HEK293 (cell line): Measurements from ENCODE around the gene CHMP1A.
A peak's percentile ranks its signal among the peaks of the same experiment; 100 is the strongest.

Source experiments
- BCL11B ChIP-seq: fragments of 450-650 bp; formaldehyde crosslinking; IDR thresholded peaks from 2 replicates; pipeline ENCODE4 v1.5.1; 2016; ENCODE audit warnings: low read depth, missing biosample characterization, missing genetic modification characterization
- GLIS1 ChIP-seq: fragments of 450-650 bp; formaldehyde crosslinking; IDR thresholded peaks from 2 replicates; pipeline ENCODE4 v1.5.1; 2016; ENCODE audit warnings: missing biosample characterization, missing genetic modification characterization
- MYNN ChIP-seq: fragments of 450-650 bp; formaldehyde crosslinking; IDR thresholded peaks from 2 replicates; pipeline ENCODE4 v1.5.1; 2016; ENCODE audit warnings: missing biosample characterization, missing genetic modification characterization, borderline replicate concordance
- RBAK ChIP-seq: fragments of 450-650 bp; formaldehyde crosslinking; IDR thresholded peaks from 2 replicates; pipeline ENCODE4 v1.5.1; 2016; ENCODE audit warnings: missing biosample characterization, missing genetic modification characterization
- ZNF133 ChIP-seq: fragments of 450-650 bp; formaldehyde crosslinking; IDR thresholded peaks from 2 replicates; pipeline ENCODE4 v1.5.1; 2016; ENCODE audit warnings: missing biosample characterization, missing genetic modification characterization
- ZNF202 ChIP-seq: fragments of 450-650 bp; formaldehyde crosslinking; IDR thresholded peaks from 2 replicates; pipeline ENCODE4 v1.5.1; 2016; ENCODE audit warnings: missing biosample characterization, missing genetic modification characterization, borderline replicate concordance
- ZNF239 ChIP-seq: fragments of 450-650 bp; formaldehyde crosslinking; IDR thresholded peaks from 2 replicates; pipeline ENCODE4 v1.5.1; 2016; ENCODE audit warnings: missing biosample characterization, missing genetic modification characterization
- ZNF341 ChIP-seq: fragments of 450-650 bp; formaldehyde crosslinking; IDR thresholded peaks from 2 replicates; pipeline ENCODE4; 2016; ENCODE audit warnings: low read depth, missing biosample characterization, missing genetic modification characterization
- ZNF391 ChIP-seq: fragments of 450-650 bp; formaldehyde crosslinking; IDR thresholded peaks from 2 replicates; pipeline ENCODE4 v1.5.1; 2016; ENCODE audit warnings: low read depth, missing biosample characterization, missing genetic modification characterization, borderline replicate concordance
- ZNF416 ChIP-seq: fragments of 450-650 bp; formaldehyde crosslinking; IDR thresholded peaks from 2 replicates; pipeline ENCODE4 v1.5.1; 2016; ENCODE audit warnings: missing biosample characterization, missing genetic modification characterization
- ZNF518A ChIP-seq: fragments of 450-650 bp; formaldehyde crosslinking; conservative IDR thresholded peaks from 2 replicates; pipeline ENCODE4 v1.5.1; 2016; ENCODE audit warnings: low read depth, missing biosample characterization, missing genetic modification characterization
- ZSCAN18 ChIP-seq: fragments of 450-650 bp; formaldehyde crosslinking; IDR thresholded peaks from 2 replicates; pipeline ENCODE4 v1.5.1; 2016; ENCODE audit warnings: missing biosample characterization, missing genetic modification characterization
- TF ChIP-seq, protein P1 (sequence below): fragments of 450-650 bp; formaldehyde crosslinking; IDR thresholded peaks from 2 replicates; pipeline ENCODE4 v1.5.1; 2016; ENCODE audit warnings: missing biosample characterization, missing genetic modification characterization
- TF ChIP-seq, protein P2 (sequence below): fragments of 450-650 bp; formaldehyde crosslinking; IDR thresholded peaks from 2 replicates; pipeline ENCODE4 v1.5.1; 2017; ENCODE audit warnings: missing biosample characterization, missing genetic modification characterization
- TF ChIP-seq, protein P3 (sequence below): fragments of 450-650 bp; formaldehyde crosslinking; IDR thresholded peaks from 2 replicates; pipeline ENCODE4 v1.5.1; 2016; ENCODE audit warnings: missing biosample characterization, missing genetic modification characterization
- TF ChIP-seq, protein P4 (sequence below): sonication (generic); formaldehyde crosslinking; IDR thresholded peaks from 2 replicates; pipeline ENCODE4 v1.8.1; 2022; ENCODE audit warnings: mild to moderate bottlenecking, moderate library complexity, missing genetic modification reagents

The CHMP1A gene

DNA sequence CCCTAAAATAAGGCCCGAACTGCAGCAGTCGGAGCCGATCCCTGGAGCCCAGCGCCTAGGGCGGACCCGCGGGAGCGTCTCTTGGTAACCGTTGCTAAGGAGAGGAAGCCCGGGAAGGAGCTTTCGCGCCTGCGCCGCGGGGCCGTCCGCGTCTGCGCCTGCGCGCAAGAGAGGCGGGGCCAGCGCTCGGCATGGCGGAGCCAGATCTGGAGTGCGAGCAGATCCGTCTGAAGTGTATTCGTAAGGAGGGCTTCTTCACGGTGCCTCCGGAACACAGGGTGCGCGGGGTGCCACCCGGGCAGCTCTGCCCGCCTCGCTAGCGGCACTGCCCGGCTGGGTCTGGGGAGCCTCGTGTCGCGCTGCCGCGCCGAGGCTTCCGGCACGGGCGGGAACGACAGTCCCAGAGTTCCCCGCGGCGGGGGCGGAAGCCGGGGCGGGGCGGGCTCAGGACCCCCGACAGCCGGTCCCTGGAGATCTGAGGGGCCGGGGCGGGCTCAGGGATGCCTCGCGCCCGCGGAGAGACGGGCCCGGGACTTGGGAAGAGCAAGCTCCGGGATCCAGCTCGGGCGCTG is 29.1 kb upstream of the CHMP1A start, which contains the start of gene CDK10 (continued):
- TF ChIP-seq ZNF518A (0 out of 2 replicates have a peak, but pooled peaks have one; percentile 23), ZNF202 (no peak), ZSCAN18 (tag by site-specific recombination) (no peak), BCL11B (tag by site-specific recombination) (no peak), ZNF133 (tag by site-specific recombination) (no peak), ZNF416 (no peak), RBAK (tag by site-specific recombination) (no peak), ZNF341 (tag by site-specific recombination) (no peak), GLIS1 (tag by site-specific recombination) (0 out of 2 replicates have a peak, but pooled peaks have one; percentile 14), ZNF239 (tag by site-specific recombination) (no peak), MYNN (tag by site-specific recombination) (peak; percentile 60; the same call in 1 of the 2 replicates), ZNF391 (no peak)
- TF ChIP-seq, protein P1, sequence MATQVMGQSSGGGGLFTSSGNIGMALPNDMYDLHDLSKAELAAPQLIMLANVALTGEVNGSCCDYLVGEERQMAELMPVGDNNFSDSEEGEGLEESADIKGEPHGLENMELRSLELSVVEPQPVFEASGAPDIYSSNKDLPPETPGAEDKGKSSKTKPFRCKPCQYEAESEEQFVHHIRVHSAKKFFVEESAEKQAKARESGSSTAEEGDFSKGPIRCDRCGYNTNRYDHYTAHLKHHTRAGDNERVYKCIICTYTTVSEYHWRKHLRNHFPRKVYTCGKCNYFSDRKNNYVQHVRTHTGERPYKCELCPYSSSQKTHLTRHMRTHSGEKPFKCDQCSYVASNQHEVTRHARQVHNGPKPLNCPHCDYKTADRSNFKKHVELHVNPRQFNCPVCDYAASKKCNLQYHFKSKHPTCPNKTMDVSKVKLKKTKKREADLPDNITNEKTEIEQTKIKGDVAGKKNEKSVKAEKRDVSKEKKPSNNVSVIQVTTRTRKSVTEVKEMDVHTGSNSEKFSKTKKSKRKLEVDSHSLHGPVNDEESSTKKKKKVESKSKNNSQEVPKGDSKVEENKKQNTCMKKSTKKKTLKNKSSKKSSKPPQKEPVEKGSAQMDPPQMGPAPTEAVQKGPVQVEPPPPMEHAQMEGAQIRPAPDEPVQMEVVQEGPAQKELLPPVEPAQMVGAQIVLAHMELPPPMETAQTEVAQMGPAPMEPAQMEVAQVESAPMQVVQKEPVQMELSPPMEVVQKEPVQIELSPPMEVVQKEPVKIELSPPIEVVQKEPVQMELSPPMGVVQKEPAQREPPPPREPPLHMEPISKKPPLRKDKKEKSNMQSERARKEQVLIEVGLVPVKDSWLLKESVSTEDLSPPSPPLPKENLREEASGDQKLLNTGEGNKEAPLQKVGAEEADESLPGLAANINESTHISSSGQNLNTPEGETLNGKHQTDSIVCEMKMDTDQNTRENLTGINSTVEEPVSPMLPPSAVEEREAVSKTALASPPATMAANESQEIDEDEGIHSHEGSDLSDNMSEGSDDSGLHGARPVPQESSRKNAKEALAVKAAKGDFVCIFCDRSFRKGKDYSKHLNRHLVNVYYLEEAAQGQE (tag by site-specific recombination), result no peak
- TF ChIP-seq, protein P2, sequence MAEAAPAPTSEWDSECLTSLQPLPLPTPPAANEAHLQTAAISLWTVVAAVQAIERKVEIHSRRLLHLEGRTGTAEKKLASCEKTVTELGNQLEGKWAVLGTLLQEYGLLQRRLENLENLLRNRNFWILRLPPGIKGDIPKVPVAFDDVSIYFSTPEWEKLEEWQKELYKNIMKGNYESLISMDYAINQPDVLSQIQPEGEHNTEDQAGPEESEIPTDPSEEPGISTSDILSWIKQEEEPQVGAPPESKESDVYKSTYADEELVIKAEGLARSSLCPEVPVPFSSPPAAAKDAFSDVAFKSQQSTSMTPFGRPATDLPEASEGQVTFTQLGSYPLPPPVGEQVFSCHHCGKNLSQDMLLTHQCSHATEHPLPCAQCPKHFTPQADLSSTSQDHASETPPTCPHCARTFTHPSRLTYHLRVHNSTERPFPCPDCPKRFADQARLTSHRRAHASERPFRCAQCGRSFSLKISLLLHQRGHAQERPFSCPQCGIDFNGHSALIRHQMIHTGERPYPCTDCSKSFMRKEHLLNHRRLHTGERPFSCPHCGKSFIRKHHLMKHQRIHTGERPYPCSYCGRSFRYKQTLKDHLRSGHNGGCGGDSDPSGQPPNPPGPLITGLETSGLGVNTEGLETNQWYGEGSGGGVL (tag by site-specific recombination), result peak; percentile 51; the same call in 1 of the 2 replicates
- TF ChIP-seq, protein P3, sequence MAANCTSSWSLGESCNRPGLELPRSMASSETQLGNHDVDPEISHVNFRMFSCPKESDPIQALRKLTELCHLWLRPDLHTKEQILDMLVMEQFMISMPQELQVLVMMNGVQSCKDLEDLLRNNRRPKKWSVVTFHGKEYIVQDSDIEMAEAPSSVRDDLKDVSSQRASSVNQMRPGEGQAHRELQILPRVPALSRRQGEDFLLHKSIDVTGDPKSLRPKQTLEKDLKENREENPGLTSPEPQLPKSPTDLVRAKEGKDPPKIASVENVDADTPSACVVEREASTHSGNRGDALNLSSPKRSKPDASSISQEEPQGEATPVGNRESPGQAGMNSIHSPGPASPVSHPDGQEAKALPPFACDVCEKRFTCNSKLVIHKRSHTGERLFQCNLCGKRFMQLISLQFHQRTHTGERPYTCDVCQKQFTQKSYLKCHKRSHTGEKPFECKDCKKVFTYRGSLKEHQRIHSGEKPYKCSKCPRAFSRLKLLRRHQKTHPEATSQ, result no peak
- TF ChIP-seq, protein P4, sequence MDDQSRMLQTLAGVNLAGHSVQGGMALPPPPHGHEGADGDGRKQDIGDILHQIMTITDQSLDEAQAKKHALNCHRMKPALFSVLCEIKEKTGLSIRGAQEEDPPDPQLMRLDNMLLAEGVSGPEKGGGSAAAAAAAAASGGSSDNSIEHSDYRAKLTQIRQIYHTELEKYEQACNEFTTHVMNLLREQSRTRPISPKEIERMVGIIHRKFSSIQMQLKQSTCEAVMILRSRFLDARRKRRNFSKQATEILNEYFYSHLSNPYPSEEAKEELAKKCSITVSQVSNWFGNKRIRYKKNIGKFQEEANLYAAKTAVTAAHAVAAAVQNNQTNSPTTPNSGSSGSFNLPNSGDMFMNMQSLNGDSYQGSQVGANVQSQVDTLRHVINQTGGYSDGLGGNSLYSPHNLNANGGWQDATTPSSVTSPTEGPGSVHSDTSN (CRISPR knock-in tag), result no peak
